Osteoblast (primary cell): Measurements from ENCODE around the gene PRM1. TPM values are rescaled to one million over a fixed set of nuclear protein-coding genes. Genes with fewer than 3 reads are reported as not detected.
A peak's percentile ranks its signal among the peaks of the same experiment; 100 is the strongest.

Experiments used
- DNase-seq: peaks from one replicate; pipeline ENCODE4 v3.0.0; 2011; ENCODE audit warnings: low spot score, mixed read lengths; ENCODE audit not compliant: insufficient read length; ENCODE audit errors: missing footprints
- H2AFZ ChIP-seq: 2 replicates; pipeline ENCODE4 v1.6.0; 2011; ENCODE audit warnings: mild to moderate bottlenecking, low read length
- H3K27ac ChIP-seq: 2 replicates; pipeline ENCODE4 v1.5.1; 2011; ENCODE audit warnings: mild to moderate bottlenecking, low read depth, low read length, moderate library complexity
- H3K27me3 ChIP-seq: 2 replicates; pipeline ENCODE4 v1.6.0; 2012; ENCODE audit warnings: mild to moderate bottlenecking, control low read depth, inconsistent platforms, low read length, moderate library complexity; ENCODE audit not compliant: insufficient read depth
- H3K36me3 ChIP-seq: 2 replicates; pipeline ENCODE4 v1.5.1; 2011; ENCODE audit warnings: mild to moderate bottlenecking, low read length, control low read depth, moderate library complexity; ENCODE audit not compliant: insufficient read depth
- H3K4me1 ChIP-seq: 2 replicates; pipeline ENCODE4 v1.5.1; 2011; ENCODE audit warnings: mild to moderate bottlenecking, low read length, control low read depth, moderate library complexity; ENCODE audit not compliant: insufficient read depth
- H3K4me2 ChIP-seq: 2 replicates; pipeline ENCODE4 v1.6.0; 2011; ENCODE audit warnings: mild to moderate bottlenecking, low read length; ENCODE audit not compliant: insufficient read depth
- H3K4me3 ChIP-seq: fragments of 200-600 bp; sonication (generic); 3 replicates; pipeline ENCODE4 v1.5.1; 2012; ENCODE audit warnings: mild to moderate bottlenecking, low read length, inconsistent platforms; ENCODE audit not compliant: insufficient read depth
- H3K79me2 ChIP-seq: 2 replicates; pipeline ENCODE4 v1.6.0; 2012; ENCODE audit warnings: mild to moderate bottlenecking, low read length, control low read depth, inconsistent platforms; ENCODE audit not compliant: insufficient read depth
- H3K9me3 ChIP-seq: 2 replicates; pipeline ENCODE4 v1.5.1; 2011; ENCODE audit warnings: low read depth, low read length, control low read depth
- H4K20me1 ChIP-seq: 2 replicates; pipeline ENCODE4 v1.6.0; 2012; ENCODE audit warnings: mild to moderate bottlenecking, low read length, control low read depth; ENCODE audit not compliant: insufficient read depth
- CTCF ChIP-seq: IDR thresholded peaks from 2 replicates; pipeline ENCODE4 v1.5.1; 2011; ENCODE audit warnings: mild to moderate bottlenecking, low read depth, low read length, moderate library complexity; ENCODE audit errors: extremely low read depth
- total RNA-seq: library from RNA; depleted of rRNA; stranded (reverse); fragments of >200 nt; gene quantifications from 2 replicates; pipeline ENCODE4 v1.2.3, GENCODE V29; 2012

Gene PRM1
- total RNA-seq, 1 donor: not detected

GRCh38 chr16:11277607-11278337, 3.4 kb downstream of the PRM1 start:
- Histone ChIP-seq H2AFZ (no peak overlapping the region), H3K9me3 (no peaks in the 10 kb centered on the region), H3K27me3 (no peaks in the 10 kb centered on the region), H3K4me2 (no peak overlapping the region), H3K27ac (no peak overlapping the region), H3K36me3 (no peaks in the 10 kb centered on the region), H4K20me1 (no peaks in the 10 kb centered on the region), H3K4me1 (no peaks in the 10 kb centered on the region), H3K79me2 (no peaks in the 10 kb centered on the region), H3K4me3 (no peak overlapping the region)
- no peak for TF ChIP-seq CTCF
- DNase-seq: peak; percentile 14

GRCh38 chr16:11276896-11277593, 4.1 kb downstream of the PRM1 start:
- no peaks in the 10 kb centered on the region for H3K4me1 ChIP-seq
- no peak overlapping the region for H3K4me3 ChIP-seq
- H3K27ac ChIP-seq: no peak overlapping the region
- DNase-seq: peak; percentile 26
- H3K27me3 ChIP-seq: no peaks in the 10 kb centered on the region
- H4K20me1 ChIP-seq: no peaks in the 10 kb centered on the region
- H3K9me3 ChIP-seq: no peaks in the 10 kb centered on the region
- no peak overlapping the region for H3K4me2 ChIP-seq
- H3K79me2 ChIP-seq: no peaks in the 10 kb centered on the region
- TF ChIP-seq CTCF: no peak
- no peak overlapping the region for H2AFZ ChIP-seq
- H3K36me3 ChIP-seq: no peaks in the 10 kb centered on the region

DNA sequence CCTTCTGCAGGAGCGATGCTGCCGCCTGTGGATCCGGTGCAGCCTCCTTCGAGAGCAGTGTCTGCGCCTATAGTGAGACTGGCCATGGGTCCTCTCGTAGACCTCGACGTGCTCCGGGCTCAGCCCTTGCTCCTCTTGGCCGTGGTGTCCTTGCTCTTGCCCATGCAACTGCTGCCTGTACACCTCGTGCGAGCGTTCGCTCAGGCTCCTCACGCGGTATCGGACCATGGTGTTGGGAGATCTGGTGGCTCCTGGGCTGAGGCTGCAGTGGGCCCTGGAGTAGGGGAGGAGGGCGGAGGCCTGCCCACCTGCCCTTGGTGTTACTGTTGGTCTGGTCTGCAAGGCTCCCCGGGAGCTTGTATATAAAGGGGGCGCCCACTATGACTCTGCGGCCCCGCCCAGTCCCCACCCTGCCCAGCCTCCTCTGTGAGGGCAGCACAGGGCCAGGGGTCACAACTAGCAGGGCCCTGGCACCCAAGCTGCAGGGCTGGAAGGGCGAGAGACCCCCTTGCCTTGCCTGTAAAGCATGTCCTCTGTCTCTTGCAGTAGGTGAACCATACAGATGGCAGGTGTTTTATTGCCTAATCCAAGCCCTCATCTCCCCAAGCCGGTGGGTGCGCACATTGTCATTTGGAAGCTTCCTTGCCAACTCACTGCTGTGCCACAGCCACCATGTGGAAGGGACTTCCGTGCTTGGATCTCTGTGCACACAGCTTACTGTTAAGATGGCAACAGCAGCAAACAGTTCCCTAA, 4.8 kb downstream of the PRM1 start, which contains the start of gene PRM2:
Gene PRM2, minus strand, starts transcription at position 338 of the 753 bp plus-strand sequence. Its CDS starts 110 bp downstream, at position 228.
- Histone ChIP-seq H3K27me3 (no peaks in the 10 kb centered on the region), H2AFZ (no peak within 1 kb of the TSS), H4K20me1 (no peaks in the 10 kb centered on the region), H3K27ac (no peak within 1 kb of the TSS), H3K4me2 (no peak within 1 kb of the TSS), H3K4me3 (no peak within 1 kb of the TSS), H3K79me2 (no peaks in the 10 kb centered on the region), H3K36me3 (no peaks in the 10 kb centered on the region), H3K9me3 (no peaks in the 10 kb centered on the region), H3K4me1 (no peaks in the 10 kb centered on the region)
- peak; percentile 30 for DNase-seq
- no peak for TF ChIP-seq CTCF
